Colonic mucosa (tissue), 4 donors: ENCODE measurements around the gene ACP1. TPM values are rescaled to one million over a fixed set of nuclear protein-coding genes. Genes with fewer than 3 reads are reported as not detected.

Experiments
- DNase-seq: peaks from one replicate; pipeline ENCODE4 v3.0.0-alpha.2; 2020
- H3K27ac ChIP-seq: fragments of 200-600 bp; one replicate; pipeline ENCODE4 v1.8.0; 2021
- H3K27me3 ChIP-seq: fragments of 200-600 bp; one replicate; pipeline ENCODE4 v1.8.0; 2021
- H3K36me3 ChIP-seq: fragments of 200-600 bp; one replicate; pipeline ENCODE4 v1.8.0; 2021
- H3K4me1 ChIP-seq: fragments of 200-600 bp; one replicate; pipeline ENCODE4 v1.8.0; 2021; ENCODE audit warnings: mild to moderate bottlenecking
- H3K4me3 ChIP-seq: fragments of 200-600 bp; one replicate; pipeline ENCODE4 v1.8.0; 2021
- H3K9ac ChIP-seq, 2 donors: one replicate each; pipeline ENCODE4 v1.7.0; 2013; ENCODE audit warnings: control low read depth in 2 of 2, low read depth in 2 of 2, low read length in 2 of 2
- H3K9me3 ChIP-seq: fragments of 200-600 bp; one replicate; pipeline ENCODE4 v1.8.0; 2021
- CTCF ChIP-seq: fragments of 200-600 bp; IDR thresholded peaks from one replicate; pipeline ENCODE4 v1.8.0; 2022; ENCODE audit warnings: antibody characterized with exemption, mild to moderate bottlenecking
- intact Hi-C: fragments of 100-400 bp; cut with DNase I; formaldehyde crosslinking; loops from one replicate; pipeline ENCODE4 v1.14.1; 2022
- total RNA-seq, 2 donors: library from RNA; stranded (reverse); fragmentation: NEBNext Ultra II Directional in 1 of 2; extraction: Animal tissue kit (Norgen Biotek cat#: 25700) in 1 of 2; gene quantifications; one replicate each; pipeline ENCODE4 v1.2.1, GENCODE V29; 2021
- donor health status: healthy.
- donor health status: DM: no; HTN: no; CAD: no.
- donor health status: DM: no; HTN: no; CAD: no.

The ACP1 gene
- total RNA-seq, 2 donors from 2014 or later: 92.5 to 106 TPM

- Histone ChIP-seq H3K27ac (no peak overlapping the region), H3K9ac (no peak overlapping the region), H3K27me3 (no peaks in the 10 kb centered on the region), H3K4me3 (no peak overlapping the region), H3K36me3 (no peaks in the 10 kb centered on the region), H3K4me1 (no peaks in the 10 kb centered on the region), H3K9me3 (no peaks in the 10 kb centered on the region)
- no peak for DNase-seq
- no peak for TF ChIP-seq CTCF
- intact Hi-C loops: no loop called here
Measured at GRCh38 chr2:259789-260331, 4.9 kb upstream of the ACP1 start.

GRCh38 chr2:260507-261161 is 4.1 kb upstream of the ACP1 start:
- Histone ChIP-seq H3K27ac (no peak overlapping the region), H3K27me3 (no peaks in the 10 kb centered on the region), H3K9me3 (no peaks in the 10 kb centered on the region), H3K4me3 (no peak overlapping the region), H3K9ac (no peak overlapping the region), H3K36me3 (no peaks in the 10 kb centered on the region), H3K4me1 (no peaks in the 10 kb centered on the region)
- TF ChIP-seq CTCF: no peak
- intact Hi-C loops: no loop called here
- no peak for DNase-seq

GRCh38 chr2:262117-262516 is 2.6 kb upstream of the ACP1 start:
- no peak for DNase-seq
- H3K36me3 ChIP-seq: no peaks in the 10 kb centered on the region
- H3K9me3 ChIP-seq: no peaks in the 10 kb centered on the region
- H3K4me1 ChIP-seq: no peaks in the 10 kb centered on the region
- H3K27ac ChIP-seq: no peak overlapping the region
- no peak overlapping the region for H3K4me3 ChIP-seq
- intact Hi-C loops: no loop called here
- no peak for TF ChIP-seq CTCF
- no peak overlapping the region for H3K9ac ChIP-seq
- H3K27me3 ChIP-seq: no peaks in the 10 kb centered on the region

- no peaks in the 10 kb centered on the region for H3K9me3 ChIP-seq
- no peaks in the 10 kb centered on the region for H3K36me3 ChIP-seq
- no peaks in the 10 kb centered on the region for H3K27me3 ChIP-seq
- peak overlapping the region; percentile 5 to 76 for H3K9ac ChIP-seq
- intact Hi-C loops: no loop called here
- H3K4me1 ChIP-seq: no peaks in the 10 kb centered on the region
- no peak for TF ChIP-seq CTCF
- peak overlapping the region; percentile 95 for H3K4me3 ChIP-seq
- DNase-seq: peak; percentile 39
- peak overlapping the region; percentile 89 for H3K27ac ChIP-seq
Measured at GRCh38 chr2:263022-263738, 1.6 kb upstream of the ACP1 start.

- intact Hi-C loops: no loop called here
- Histone ChIP-seq H3K9ac (peak within 1 kb of the TSS; percentile 88 to 89), H3K27ac (peak within 1 kb of the TSS; percentile 89), H3K27me3 (no peaks in the 10 kb centered on the region), H3K4me3 (peak within 1 kb of the TSS; percentile 95), H3K36me3 (no peaks in the 10 kb centered on the region), H3K4me1 (no peaks in the 10 kb centered on the region), H3K9me3 (no peaks in the 10 kb centered on the region)
- peak; percentile 88 for DNase-seq
- TF ChIP-seq CTCF: no peak
Measured at GRCh38 chr2:263774-264492, 814 bp upstream of the ACP1 start, which contains the start of gene SH3YL1. Gene SH3YL1 (minus strand): TSS chr2:264032. CDS start chr2:263984, 48 bp downstream.
